Gastrocnemius medialis (tissue), 4 donors: ENCODE results near the gene LRFN5. TPM values are rescaled to one million over a fixed set of nuclear protein-coding genes. Genes with fewer than 3 reads are reported as not detected.

Experiments used
- ATAC-seq, 2 donors: fragments of 150-250 bp; one replicate each; pipeline ENCODE4 v1.9.1; 2016
- DNase-seq, 2 donors: peaks; one replicate each; pipeline ENCODE4 v3.0.0-alpha.2; 2019
- H3K27ac ChIP-seq, 4 donors: fragments of 200-600 bp; sonication (generic); 1 replicate in 1 of 4; 2 replicates in 3 of 4; pipeline ENCODE4 v1.5.1; 2016 to 2018; ENCODE audit warnings: mild to moderate bottlenecking in 2 of 4, moderate library complexity in 1 of 4
- H3K27me3 ChIP-seq, 3 donors: fragments of 200-600 bp; sonication (generic) in 2 of 3; 1 replicate in 1 of 3; 2 replicates in 2 of 3; pipeline versions ENCODE4 v1.5.1 to v1.6.0; 2016 to 2019; ENCODE audit warnings: mild to moderate bottlenecking in 1 of 3, moderate library complexity in 1 of 3
- H3K36me3 ChIP-seq, 2 donors: fragments of 200-600 bp; sonication (generic) in 1 of 2; one replicate each; pipeline ENCODE4 v1.5.1; 2017 to 2018
- H3K4me1 ChIP-seq, 2 donors: fragments of 200-600 bp; sonication (generic) in 1 of 2; one replicate each; pipeline ENCODE4 v1.5.1; 2016 to 2017; ENCODE audit warnings: mild to moderate bottlenecking in 2 of 2
- H3K4me3 ChIP-seq, 4 donors: fragments of 200-600 bp; sonication (generic) in 3 of 4; 1 replicate in 1 of 4; 2 replicates in 3 of 4; pipeline ENCODE4 v1.5.1; 2016 to 2019; ENCODE audit warnings: mild to moderate bottlenecking in 2 of 4
- H3K9me3 ChIP-seq, 3 donors: fragments of 200-600 bp; sonication (generic) in 2 of 3; 1 replicate in 1 of 3; 2 replicates in 2 of 3; pipeline ENCODE4 v1.5.1; 2016 to 2019
- POLR2A ChIP-seq, 2 donors: fragments of 450-650 bp; IDR thresholded peaks; one replicate each; pipeline ENCODE4 v1.6.1; 2017; ENCODE audit warnings: antibody characterized with exemption in 2 of 2, mild to moderate bottlenecking in 2 of 2, moderate library complexity in 2 of 2
- in situ Hi-C, 4 donors: fragments of 200-750 bp; cut with MboI; loops; one replicate each; pipeline versions ENCODE4 v1.15.0 to v1.8.0; 2017; ENCODE audit warnings: low sequenced_read_pairs in 4 of 4
- intact Hi-C: fragments of 100-400 bp; cut with DNase I; formaldehyde crosslinking; loops from one replicate; pipeline ENCODE4 v1.15.1; 2023; ENCODE audit warnings: low total_unique reads
- total RNA-seq, 4 donors: library from RNA; depleted of rRNA; stranded (reverse); fragments of >200 nt; gene quantifications; one replicate each; pipeline versions ENCODE4 v1.1.0 to v1.2.3, GENCODE V29; 2016
- TF ChIP-seq, protein P1 (sequence below), 5 experiments: fragments of 450-650 bp in 3 of 5; fragments of 200-600 bp in 2 of 5; sonication (generic) in 2 of 5; IDR thresholded peaks in 4 of 5; conservative IDR thresholded peaks in 1 of 5; 1 replicate in 4 of 5; 2 replicates in 1 of 5; pipeline ENCODE4 v1.5.1; 2016 to 2019; ENCODE audit warnings: antibody characterized with exemption in 5 of 5, mild to moderate bottlenecking in 3 of 5, moderate library complexity in 3 of 5

The LRFN5 gene
- total RNA-seq, 4 donors from 2014 or later: 0.22 to 0.51 (median 0.33) TPM; not detected in 1

GRCh38 chr14:41872931-41873685 lies 266.4 kb downstream of the LRFN5 start:
- Histone ChIP-seq H3K4me1 (no peaks in the 10 kb centered on the region), H3K27ac (no peak overlapping the region), H3K4me3 (no peak overlapping the region), H3K36me3 (no peaks in the 10 kb centered on the region), H3K27me3 (no peaks in the 10 kb centered on the region), H3K9me3 (no peaks in the 10 kb centered on the region)
- DNase-seq (no peak), ATAC-seq (no peak)
- intact Hi-C loops (no loop called here), in situ Hi-C loops (no loop called here)
- TF ChIP-seq POLR2A (IDR thresholded peaks at IDR 0.05): no peak
- TF ChIP-seq, protein P1, sequence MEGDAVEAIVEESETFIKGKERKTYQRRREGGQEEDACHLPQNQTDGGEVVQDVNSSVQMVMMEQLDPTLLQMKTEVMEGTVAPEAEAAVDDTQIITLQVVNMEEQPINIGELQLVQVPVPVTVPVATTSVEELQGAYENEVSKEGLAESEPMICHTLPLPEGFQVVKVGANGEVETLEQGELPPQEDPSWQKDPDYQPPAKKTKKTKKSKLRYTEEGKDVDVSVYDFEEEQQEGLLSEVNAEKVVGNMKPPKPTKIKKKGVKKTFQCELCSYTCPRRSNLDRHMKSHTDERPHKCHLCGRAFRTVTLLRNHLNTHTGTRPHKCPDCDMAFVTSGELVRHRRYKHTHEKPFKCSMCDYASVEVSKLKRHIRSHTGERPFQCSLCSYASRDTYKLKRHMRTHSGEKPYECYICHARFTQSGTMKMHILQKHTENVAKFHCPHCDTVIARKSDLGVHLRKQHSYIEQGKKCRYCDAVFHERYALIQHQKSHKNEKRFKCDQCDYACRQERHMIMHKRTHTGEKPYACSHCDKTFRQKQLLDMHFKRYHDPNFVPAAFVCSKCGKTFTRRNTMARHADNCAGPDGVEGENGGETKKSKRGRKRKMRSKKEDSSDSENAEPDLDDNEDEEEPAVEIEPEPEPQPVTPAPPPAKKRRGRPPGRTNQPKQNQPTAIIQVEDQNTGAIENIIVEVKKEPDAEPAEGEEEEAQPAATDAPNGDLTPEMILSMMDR (IDR thresholded peaks at IDR 0.05 in 4 of 5, conservative IDR thresholded peaks at IDR 0.05 in 1 of 5): no peak

- in situ Hi-C loops (no loop called here), intact Hi-C loops (no loop called here)
- no peak for DNase-seq
- no peaks in the 10 kb centered on the region for H3K36me3 ChIP-seq
- TF ChIP-seq, protein P1 (IDR thresholded peaks at IDR 0.05 in 4 of 5, conservative IDR thresholded peaks at IDR 0.05 in 1 of 5): no peak
- no peak for TF ChIP-seq POLR2A (IDR thresholded peaks at IDR 0.05)
- H3K4me3 ChIP-seq: no peak overlapping the region
- H3K27me3 ChIP-seq: no peaks in the 10 kb centered on the region
- H3K9me3 ChIP-seq: no peaks in the 10 kb centered on the region
- no peaks in the 10 kb centered on the region for H3K4me1 ChIP-seq
- no peak overlapping the region for H3K27ac ChIP-seq
- ATAC-seq: no peak
Measured at GRCh38 chr14:41873686-41874317, 267.1 kb downstream of the LRFN5 start.

DNA sequence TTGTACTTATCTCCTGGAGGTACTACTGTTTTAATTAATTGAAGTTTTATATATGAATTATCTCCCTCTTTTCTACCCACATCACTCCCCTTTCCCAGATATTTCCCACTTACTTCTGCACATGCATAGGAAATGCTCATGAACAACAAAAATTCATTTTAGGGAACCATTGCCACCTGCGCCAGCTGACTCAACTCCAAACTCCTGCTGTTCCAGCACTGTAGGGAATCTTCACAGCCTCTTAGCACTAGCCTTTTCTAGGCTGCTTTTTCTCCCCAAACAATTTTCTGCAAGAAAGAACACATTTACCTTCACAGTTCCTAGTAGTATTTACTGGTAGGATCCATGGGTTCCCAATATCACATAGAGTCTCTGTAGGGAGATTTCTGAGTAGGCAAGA lies 268.4 kb downstream of the LRFN5 start:
- in situ Hi-C loops (no loop called here), intact Hi-C loops (no loop called here)

GRCh38 chr14:41878321-41878720 lies 271.6 kb downstream of the LRFN5 start:
- intact Hi-C loops (no loop called here), in situ Hi-C loops (no loop called here)
- Histone ChIP-seq H3K4me1 (no peaks in the 10 kb centered on the region), H3K27ac (no peak overlapping the region), H3K9me3 (no peaks in the 10 kb centered on the region), H3K36me3 (no peaks in the 10 kb centered on the region), H3K27me3 (no peaks in the 10 kb centered on the region), H3K4me3 (no peak overlapping the region)
- ATAC-seq: no peak
- DNase-seq: no peak
- TF ChIP-seq POLR2A (IDR thresholded peaks at IDR 0.05): no peak
- TF ChIP-seq, protein P1 (IDR thresholded peaks at IDR 0.05 in 4 of 5, conservative IDR thresholded peaks at IDR 0.05 in 1 of 5): no peak

More for the DNA sequence above, 268.4 kb downstream of the LRFN5 start:
- Histone ChIP-seq H3K4me3 (no peak overlapping the region), H3K4me1 (no peaks in the 10 kb centered on the region), H3K9me3 (no peaks in the 10 kb centered on the region), H3K27me3 (no peaks in the 10 kb centered on the region), H3K36me3 (no peaks in the 10 kb centered on the region), H3K27ac (no peak overlapping the region)
- TF ChIP-seq, protein P1 (IDR thresholded peaks at IDR 0.05 in 4 of 5, conservative IDR thresholded peaks at IDR 0.05 in 1 of 5): no peak
- TF ChIP-seq POLR2A (IDR thresholded peaks at IDR 0.05): no peak
- DNase-seq: no peak
- ATAC-seq: no peak
